ENCODE data around the gene PSMD13.
"Not testable (repeated sequence)": the region's sequence is repeated elsewhere in the genome, so short reads cannot be mapped to it uniquely, and the experiment has no call there.

The PSMD13 gene

GRCh38 chr11:236774-237767, at the start of gene PSMD13:
TSS of gene PSMD13 (plus strand) at chr11:236976. CDS start at chr11:237050, 74 bp downstream.
- DNase-seq (ENCODE audit: low read depth in 2 of 2) = peak; percentile 69 to 76

- not testable (repeated sequence) for DNase-seq (ENCODE audit: low read depth in 2 of 2)
Measured at GRCh38 chr11:189200-189783, 47.5 kb upstream of the PSMD13 start.

DNA sequence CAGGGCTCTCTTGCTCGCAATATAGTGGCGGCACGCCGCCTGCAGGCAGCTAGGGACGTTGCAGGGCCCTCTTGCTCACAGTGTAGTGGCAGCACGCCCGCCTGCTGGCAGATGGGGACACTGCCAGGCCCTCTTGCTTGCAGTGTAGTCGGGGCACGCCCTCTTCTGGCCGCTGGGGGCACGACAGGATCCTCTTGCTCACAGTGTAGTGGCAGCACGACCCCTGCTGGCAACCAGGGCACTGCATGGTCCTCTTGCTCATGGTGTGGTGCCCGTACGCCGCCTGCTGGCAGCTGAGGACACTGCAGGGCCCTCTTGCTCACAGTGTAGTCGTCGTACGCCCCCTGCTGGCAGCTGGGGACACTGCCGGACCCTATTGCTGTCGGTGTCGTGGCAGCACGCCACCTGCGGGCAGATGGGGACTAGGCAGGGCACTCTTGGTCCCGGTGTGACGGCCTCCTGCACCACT, 46.9 kb upstream of the PSMD13 start:
- DNase-seq (ENCODE audit: low read depth in 2 of 2) = not testable (repeated sequence)

DNA sequence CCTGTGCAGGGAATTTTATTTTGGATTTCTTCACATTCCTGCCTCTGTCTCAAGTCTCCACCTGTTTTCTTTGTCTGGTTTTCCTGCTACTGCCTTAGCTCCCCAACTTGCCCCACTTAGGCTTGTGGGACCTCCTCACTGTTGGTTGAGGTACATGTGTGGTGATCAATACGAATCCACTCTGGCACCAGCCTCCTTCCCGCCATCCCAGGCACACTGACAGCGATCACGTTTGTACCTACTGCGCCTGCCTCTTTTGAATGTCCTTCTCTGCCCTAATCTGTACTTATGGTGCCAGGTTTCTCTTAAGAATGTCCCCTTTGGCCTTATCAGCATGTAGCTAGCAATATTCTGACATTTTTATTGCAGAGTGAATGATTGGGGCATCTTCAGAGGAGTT, 46.2 kb upstream of the PSMD13 start:
- not testable (repeated sequence) for DNase-seq (ENCODE audit: low read depth in 2 of 2)

DNA sequence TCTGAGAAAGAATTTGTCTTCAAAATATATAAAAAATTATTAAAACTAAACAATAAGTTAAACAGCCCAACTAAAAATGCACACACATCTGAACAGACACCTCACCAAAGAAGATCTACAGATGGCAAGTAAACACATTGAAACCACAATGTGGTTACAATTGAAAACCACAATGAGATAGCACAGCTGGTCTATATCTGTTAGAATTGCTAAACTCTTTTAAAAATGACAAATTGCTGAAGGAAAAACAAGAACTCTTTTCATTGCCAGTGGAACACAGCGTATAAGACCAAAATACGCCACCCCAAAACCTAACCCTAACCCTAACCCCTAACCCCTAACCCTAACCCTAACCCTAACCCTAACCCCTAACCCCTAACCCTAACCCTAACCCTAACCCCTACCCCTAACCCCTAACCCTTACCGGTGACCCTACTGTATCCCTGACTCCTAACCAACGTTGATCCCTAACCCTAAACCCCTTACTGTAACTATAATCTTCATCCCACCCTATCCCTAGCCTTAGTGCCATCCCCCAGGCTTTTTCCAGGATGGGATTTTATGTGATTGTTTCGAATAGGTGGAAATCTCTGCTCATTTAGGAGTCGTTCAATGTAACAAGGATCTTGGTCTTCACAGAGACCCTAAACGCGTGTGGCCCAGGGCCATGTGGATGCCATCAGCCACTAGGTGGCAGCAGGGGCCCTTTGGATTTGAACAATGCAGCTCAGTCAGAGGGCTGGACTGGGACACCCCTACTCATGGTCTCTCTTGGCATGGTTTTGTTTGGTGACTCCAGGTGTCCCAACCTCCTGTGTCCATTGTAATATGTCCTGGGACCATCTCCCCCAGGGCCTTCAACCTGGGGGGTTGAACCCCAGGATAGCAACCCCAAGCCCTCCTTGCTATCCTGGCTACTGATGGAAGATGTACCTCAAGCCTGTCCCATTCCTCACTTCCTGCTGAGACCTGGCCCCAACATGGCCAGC, 45.0 kb upstream of the PSMD13 start:
- DNase-seq (ENCODE audit: low read depth in 2 of 2) = not testable (repeated sequence)

- DNase-seq (ENCODE audit: low read depth in 2 of 2) = not testable (repeated sequence)
Measured at GRCh38 chr11:192674-193128, 44.1 kb upstream of the PSMD13 start, which contains the start of gene SCGB1C1. TSS of gene SCGB1C1 (plus strand) at chr11:193078. CDS start at chr11:193100, 22 bp downstream.

GRCh38 chr11:193481-193880, 43.3 kb upstream of the PSMD13 start:
- DNase-seq (ENCODE audit: low read depth in 2 of 2) = not testable (repeated sequence)

- no peak for DNase-seq (ENCODE audit: low read depth in 2 of 2)
Measured at GRCh38 chr11:196786-197731, 39.7 kb upstream of the PSMD13 start.

DNA sequence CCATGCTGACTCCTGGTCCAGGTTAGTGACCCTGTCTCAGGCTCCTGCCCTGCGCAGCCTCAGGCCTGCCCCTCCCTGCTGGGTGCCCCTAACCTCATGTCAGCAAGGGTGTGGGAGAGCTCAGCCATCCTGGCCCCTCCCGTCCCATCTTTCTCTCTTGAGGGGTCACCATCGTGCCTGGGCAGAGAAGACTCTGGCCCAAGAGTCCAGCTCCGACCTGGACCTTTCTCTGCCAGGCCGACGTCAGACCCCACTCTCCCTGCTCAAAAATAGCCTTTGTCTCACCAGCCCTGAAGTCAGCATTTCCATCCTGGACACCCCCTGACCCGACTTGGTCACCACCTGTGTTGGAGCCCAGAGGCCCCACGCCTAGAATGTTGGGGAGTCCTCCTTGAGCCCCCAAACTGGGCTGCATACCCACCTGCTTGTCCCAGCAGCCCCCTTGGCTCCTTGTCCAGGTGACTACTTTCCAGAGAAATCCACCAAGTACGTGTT, 39.0 kb upstream of the PSMD13 start:
- no peak for DNase-seq (ENCODE audit: low read depth in 2 of 2)

- DNase-seq (ENCODE audit: low read depth in 2 of 2) = no peak
Measured at GRCh38 chr11:198236-198806, 38.5 kb upstream of the PSMD13 start.

DNA sequence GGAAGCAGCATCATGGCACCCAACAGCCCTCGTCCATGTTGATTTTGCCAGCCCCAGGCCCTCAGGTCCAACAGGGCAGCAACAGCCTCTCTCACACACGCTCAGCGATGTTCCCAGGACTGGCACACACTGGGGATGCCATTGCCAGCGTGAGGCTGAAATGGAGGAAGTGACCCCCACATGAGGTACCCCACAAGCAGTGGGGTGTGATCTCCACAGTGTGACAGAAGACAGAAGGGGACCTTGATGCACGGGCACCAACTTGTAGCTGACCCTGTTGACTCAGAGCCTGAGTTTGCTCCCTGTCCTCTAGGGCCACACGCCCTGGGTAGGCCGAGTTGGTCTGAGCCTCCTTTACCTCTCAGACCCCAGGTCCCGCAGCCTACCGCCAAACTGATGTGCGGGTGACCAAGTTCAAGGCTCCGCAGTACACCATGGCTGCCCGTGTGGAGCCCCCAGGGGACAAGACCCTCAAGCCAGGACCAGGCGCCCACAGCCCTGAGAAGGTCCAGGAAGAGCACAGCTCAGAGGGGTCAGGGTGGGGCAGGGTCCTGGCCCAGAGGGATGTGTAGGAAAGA, 37.7 kb upstream of the PSMD13 start:
- DNase-seq (ENCODE audit: low read depth in 2 of 2) = no peak

- no peak for DNase-seq (ENCODE audit: low read depth in 2 of 2)
Measured at GRCh38 chr11:199782-200181, 37.0 kb upstream of the PSMD13 start.

DNA sequence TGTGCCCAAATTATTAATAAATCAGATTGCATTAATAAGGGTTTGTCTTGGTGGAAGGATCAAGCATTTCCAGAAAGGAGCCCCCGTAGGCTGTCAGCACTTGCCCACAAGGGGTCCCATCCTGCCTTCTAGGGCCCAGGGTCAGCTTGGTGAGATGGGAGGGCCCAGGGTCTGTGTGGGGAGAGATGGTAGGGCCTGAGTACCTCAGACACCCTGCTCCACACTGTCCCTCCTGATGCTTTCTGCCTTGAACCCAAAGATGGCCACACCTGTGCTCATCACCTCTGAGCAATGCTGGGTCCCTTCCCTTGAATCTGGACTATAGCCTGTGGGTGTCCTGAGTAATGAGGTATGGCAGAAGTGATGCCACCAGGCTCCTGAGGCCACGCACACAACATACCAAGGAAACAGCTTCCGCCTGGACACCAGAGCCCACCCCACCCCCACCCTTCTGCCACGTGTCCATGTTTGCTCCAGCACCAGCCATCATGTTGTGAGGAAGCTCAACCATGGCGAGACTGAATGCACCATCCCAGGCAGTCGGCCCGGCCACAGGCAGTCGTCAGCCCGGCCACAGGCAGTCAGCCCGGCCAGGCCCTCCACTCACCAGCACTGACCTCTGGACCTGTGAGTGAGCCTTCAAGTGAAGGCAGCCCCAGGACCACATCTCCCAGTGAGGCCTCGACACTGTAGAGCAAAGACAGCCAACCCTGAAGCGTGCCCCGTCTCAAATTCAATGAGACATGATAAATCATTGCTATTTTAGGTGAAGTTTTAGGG, 36.4 kb upstream of the PSMD13 start:
- DNase-seq (ENCODE audit: low read depth in 2 of 2) = no peak

DNA sequence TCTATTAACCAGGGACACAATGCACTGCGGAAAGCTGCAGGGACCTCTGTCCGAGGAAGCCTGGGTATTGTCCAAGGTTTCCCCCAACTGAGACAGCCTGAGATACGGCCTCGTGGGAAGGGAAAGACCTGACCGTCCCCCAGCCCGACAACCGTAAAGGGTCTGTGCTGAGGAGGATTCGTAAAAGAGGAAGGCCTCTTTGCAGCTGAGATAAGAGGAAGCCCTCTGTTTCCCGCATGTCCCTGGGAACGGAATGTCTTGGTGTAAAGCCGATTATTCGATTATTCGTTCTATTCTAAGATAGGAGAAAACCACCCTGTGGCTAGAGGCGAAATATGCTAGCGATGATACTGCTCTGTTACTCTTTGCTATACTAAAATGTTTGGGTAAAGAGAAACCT, 34.8 kb upstream of the PSMD13 start:
- no peak for DNase-seq (ENCODE audit: low read depth in 2 of 2)

DNA sequence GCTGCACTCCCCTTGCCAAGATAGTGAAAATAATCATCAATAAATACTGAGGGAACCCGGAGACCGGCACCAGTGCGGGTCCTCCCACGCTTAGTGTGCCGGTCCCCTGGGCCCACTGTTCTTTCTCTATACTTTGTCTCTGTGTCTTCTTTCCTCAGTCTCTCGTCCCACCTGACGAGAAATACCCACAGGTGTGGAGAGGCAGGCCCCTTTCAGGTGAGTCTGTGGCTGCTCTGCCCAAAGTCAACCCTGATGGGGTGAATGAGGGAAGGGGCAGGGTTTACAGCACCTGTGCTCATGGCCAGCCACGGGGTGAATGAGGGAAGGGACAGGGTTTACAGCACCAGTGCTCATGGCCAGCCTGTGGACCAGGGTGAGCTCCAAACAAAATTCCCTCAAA, 34.3 kb upstream of the PSMD13 start:
- no peak for DNase-seq (ENCODE audit: low read depth in 2 of 2)

- DNase-seq (ENCODE audit: low read depth in 2 of 2) = no peak
Measured at GRCh38 chr11:203056-203944, 33.5 kb upstream of the PSMD13 start.

DNA sequence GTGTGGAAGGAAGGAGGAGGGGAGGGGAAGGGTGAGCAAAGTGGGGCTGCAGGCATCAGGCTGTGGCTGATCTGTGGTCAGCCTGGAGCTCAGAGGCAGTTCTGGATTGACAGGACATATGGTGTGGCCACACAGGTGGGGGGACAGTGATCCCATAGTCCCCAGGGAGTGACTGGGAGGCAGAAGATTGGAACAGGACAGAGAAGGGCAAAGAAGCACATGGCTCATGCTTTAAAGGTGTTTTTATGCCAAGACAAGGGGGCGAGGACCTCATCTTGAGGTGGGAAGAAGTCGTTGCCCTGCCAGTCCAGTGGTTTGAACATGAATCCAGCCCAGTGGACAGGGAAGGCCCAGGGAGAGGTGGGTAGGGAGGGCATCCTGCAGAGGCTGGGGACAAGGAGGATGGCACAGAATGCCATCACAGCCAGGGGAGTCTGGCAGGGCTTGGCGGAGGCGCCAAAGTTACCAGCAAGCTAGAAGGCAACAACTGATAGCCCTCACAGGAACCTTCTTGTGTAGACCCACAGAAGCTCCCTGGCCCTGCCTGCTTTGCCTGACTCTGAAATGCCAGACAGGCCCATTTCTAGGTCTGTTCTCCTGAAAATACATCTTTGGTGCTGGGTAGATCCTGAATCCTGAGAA, 32.7 kb upstream of the PSMD13 start:
- DNase-seq (ENCODE audit: low read depth in 2 of 2) = no peak
